ENCODE data around the gene TPRG1.

Gene TPRG1

GRCh38 chr3:189170559-189170958 is 1.2 kb upstream of the TPRG1 start:
- H3K4me3 ChIP-seq (ENCODE audit: control insufficient read depth, low read depth, low read length), result no peak overlapping the region
- no peak for DNase-seq (ENCODE audit: low read depth)
- no peak for TF ChIP-seq CTCF (conservative IDR thresholded peaks at IDR 0.05; ENCODE audit: control insufficient read depth, insufficient read depth, low read depth, low read length)

- TF ChIP-seq CTCF (conservative IDR thresholded peaks at IDR 0.05; ENCODE audit: control insufficient read depth, insufficient read depth, low read depth, low read length), result no peak
- DNase-seq (ENCODE audit: low read depth), result no peak
- no peak overlapping the region for H3K4me3 ChIP-seq (ENCODE audit: control insufficient read depth, low read depth, low read length)
Observed at GRCh38 chr3:189172668-189173419, 1.1 kb downstream of the TPRG1 start.

- no peak overlapping the region for H3K4me3 ChIP-seq (ENCODE audit: control insufficient read depth, low read depth, low read length)
- TF ChIP-seq CTCF (conservative IDR thresholded peaks at IDR 0.05; ENCODE audit: control insufficient read depth, insufficient read depth, low read depth, low read length), result no peak
- DNase-seq (ENCODE audit: low read depth), result no peak
Observed at GRCh38 chr3:189184566-189184965, 12.8 kb downstream of the TPRG1 start.

GRCh38 chr3:189186101-189186500 is 14.3 kb downstream of the TPRG1 start:
- DNase-seq (ENCODE audit: low read depth), result peak; percentile 84
- TF ChIP-seq CTCF (conservative IDR thresholded peaks at IDR 0.05; ENCODE audit: control insufficient read depth, insufficient read depth, low read depth, low read length), result no peak
- no peak overlapping the region for H3K4me3 ChIP-seq (ENCODE audit: control insufficient read depth, low read depth, low read length)

GRCh38 chr3:189188466-189188865 is 16.7 kb downstream of the TPRG1 start:
- no peak for TF ChIP-seq CTCF (conservative IDR thresholded peaks at IDR 0.05; ENCODE audit: control insufficient read depth, insufficient read depth, low read depth, low read length)
- no peak overlapping the region for H3K4me3 ChIP-seq (ENCODE audit: control insufficient read depth, low read depth, low read length)
- DNase-seq (ENCODE audit: low read depth), result no peak

- no peak for DNase-seq (ENCODE audit: low read depth)
- TF ChIP-seq CTCF (conservative IDR thresholded peaks at IDR 0.05; ENCODE audit: control insufficient read depth, insufficient read depth, low read depth, low read length), result no peak
- H3K4me3 ChIP-seq (ENCODE audit: control insufficient read depth, low read depth, low read length), result no peak overlapping the region
Observed at GRCh38 chr3:189192725-189193124, 21.0 kb downstream of the TPRG1 start.

Measured in fibroblast of mammary gland (primary cell).